Heart right ventricle (tissue), 16 donors: ENCODE results near the gene SCN4B. TPM values are rescaled to one million over a fixed set of nuclear protein-coding genes. Genes with fewer than 3 reads are reported as not detected.

Experiments
- ATAC-seq, 8 donors: fragments of 200-7000 bp; cut with Tn5 transposase; one replicate each; pipeline ENCODE4 v1.9.1; 2020; ENCODE audit warnings: mild to moderate bottlenecking in 8 of 8, moderate library complexity in 8 of 8, moderate number of reproducible peaks in 1 of 8
- DNase-seq, 2 donors: peaks; one replicate each; pipeline ENCODE4 v3.0.0-alpha.2; 2020
- H3K27ac ChIP-seq, 10 donors: fragments of 200-600 bp; sonication (generic) in 2 of 10; one replicate each; pipeline versions ENCODE4 v1.5.0 to v1.8.0; 2020 to 2022; ENCODE audit warnings: mild to moderate bottlenecking in 3 of 10
- H3K27me3 ChIP-seq, 7 donors: fragments of 200-600 bp; one replicate each; pipeline ENCODE4 v1.8.0; 2021 to 2022; ENCODE audit warnings: mild to moderate bottlenecking in 2 of 7
- H3K36me3 ChIP-seq, 9 donors: fragments of 200-600 bp; sonication (generic) in 1 of 9; one replicate each; pipeline versions ENCODE4 v1.5.0 to v1.8.0; 2020 to 2022; ENCODE audit warnings: mild to moderate bottlenecking in 2 of 9
- H3K4me1 ChIP-seq, 9 donors: fragments of 200-600 bp; sonication (generic) in 1 of 9; one replicate each; pipeline versions ENCODE4 v1.5.0 to v1.8.0; 2020 to 2022; ENCODE audit warnings: mild to moderate bottlenecking in 4 of 9
- H3K4me3 ChIP-seq, 10 donors: fragments of 200-600 bp; sonication (generic) in 2 of 10; one replicate each; pipeline versions ENCODE4 v1.5.0 to v1.8.0; 2020 to 2022; ENCODE audit warnings: mild to moderate bottlenecking in 7 of 10, moderate library complexity in 2 of 10
- H3K9me3 ChIP-seq, 11 donors: fragments of 200-600 bp in 10 of 11; sonication (generic) in 2 of 11; one replicate each; pipeline versions ENCODE4 v1.5.0 to v1.8.0; 2013 to 2022; ENCODE audit warnings: mild to moderate bottlenecking in 2 of 11, control low read depth in 1 of 11, moderate library complexity in 1 of 11
- WGBS, 2 donors: extraction: QIAGEN DNeasy Blood & Tissue Kit; methylation state at CpG; one replicate each; pipeline ENCODE4 v1.1.7; 2013; ENCODE audit warnings: inconsistent platforms in 1 of 2; 5-methylcytosine and 5-hydroxymethylcytosine counted together
- intact Hi-C, 10 donors: fragments of 100-400 bp; cut with DNase I; formaldehyde crosslinking; loops; one replicate each; pipeline versions ENCODE4 v1.11.1 to v1.14.2; 2022
- polyA plus RNA-seq, 2 donors: library from polyadenylated mRNA; stranded (reverse); fragments of 200-250 nt; gene quantifications; one replicate each; pipeline ENCODE4 v1.2.3, GENCODE V29; 2013
- total RNA-seq, 10 donors: library from RNA; stranded (reverse); fragmentation: NEBNext Ultra II Directional in 3 of 10; extraction: Animal tissue kit (Norgen Biotek cat#: 25700) in 3 of 10; gene quantifications; one replicate each; pipeline versions ENCODE4 v1.2.1 to v1.2.4, GENCODE V29; 2021 to 2023
- TF ChIP-seq, protein P1 (sequence below), 9 donors: fragments of 200-600 bp; sonication (generic) in 2 of 9; IDR thresholded peaks; one replicate each; pipeline versions ENCODE4 v1.5.0 to v1.8.0; 2021 to 2022; ENCODE audit warnings: antibody characterized with exemption in 9 of 9, mild to moderate bottlenecking in 5 of 9, moderate library complexity in 1 of 9
- donor health status: Arrhythmogenic right ventricular cardiomyopathy.
- donor health status: ischemic (EF 13 %, LVEDD 7.1; RV severe dilation, severe dysfunction).
- donor health status: healthy with polysubstance abuse.
- donor health status: DM: no; HTN: yes; CAD: no.
- donor health status: DM: no; HTN: no; CAD: no.
- donor health status: ischemic (EF 25% LVEDD 6.9; RV normal size, moderate dysfunction).
- donor health status: ischemic (EF 25% LVEDD 5.7; RV mildly dilated, moderate dysfunction).
- donor health status: healthy.
- donor health status: DM: yes; HTN: yes; CAD: no.
- donor health status: Ischemic cardiomyopathy.
- donor health status: ischemic (EF 35%, LVEDD 5.7; RV mildly dilated, moderate dysfunction).
- donor health status: nonischemic (EF 11% LVEDD 7.7; RV severe dilation, severe dysfunction).
- donor health status: DM: yes; HTN: yes; CAD: no.
- donor health status: PGD.
- donor health status: ischemic (EF 29% LVEDD 5.4; RV normal size, mild dysfunction).
- donor health status: nonischemic (EF 23%, LVEDD 6.1; RV moderate dilation, normal function).

The SCN4B gene
- total and polyA plus RNA-seq, 12 donors = 5.4 to 17.5 (median 9.2) TPM

DNA sequence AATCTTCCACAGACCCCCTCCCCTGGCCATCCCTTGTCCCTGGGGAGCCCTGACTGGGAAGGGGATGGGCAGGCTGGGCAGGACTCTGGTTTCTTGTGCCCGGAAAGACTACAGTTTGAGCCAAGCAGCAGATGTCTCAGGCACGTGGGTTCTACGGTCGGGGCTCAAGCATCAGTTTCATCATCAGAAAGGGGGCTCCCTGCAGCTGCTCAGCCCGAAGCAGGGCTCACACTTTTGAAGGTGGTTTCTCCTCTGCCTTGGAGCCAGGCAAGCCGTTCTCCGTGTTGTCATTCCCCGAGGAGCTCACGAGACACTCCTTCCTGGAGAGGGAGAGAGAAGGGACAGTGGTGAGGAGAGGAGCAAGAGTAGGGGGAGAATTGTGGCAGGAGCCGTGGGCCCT, 15.8 kb downstream of the SCN4B start:
- ATAC-seq = no peak
- H3K27ac ChIP-seq = no peak overlapping the region
- H3K9me3 ChIP-seq = no peaks in the 10 kb centered on the region
- WGBS, 2 donors = 74 to 77% methylated on average over 10 of the region's 10 CpGs
- TF ChIP-seq, protein P1, sequence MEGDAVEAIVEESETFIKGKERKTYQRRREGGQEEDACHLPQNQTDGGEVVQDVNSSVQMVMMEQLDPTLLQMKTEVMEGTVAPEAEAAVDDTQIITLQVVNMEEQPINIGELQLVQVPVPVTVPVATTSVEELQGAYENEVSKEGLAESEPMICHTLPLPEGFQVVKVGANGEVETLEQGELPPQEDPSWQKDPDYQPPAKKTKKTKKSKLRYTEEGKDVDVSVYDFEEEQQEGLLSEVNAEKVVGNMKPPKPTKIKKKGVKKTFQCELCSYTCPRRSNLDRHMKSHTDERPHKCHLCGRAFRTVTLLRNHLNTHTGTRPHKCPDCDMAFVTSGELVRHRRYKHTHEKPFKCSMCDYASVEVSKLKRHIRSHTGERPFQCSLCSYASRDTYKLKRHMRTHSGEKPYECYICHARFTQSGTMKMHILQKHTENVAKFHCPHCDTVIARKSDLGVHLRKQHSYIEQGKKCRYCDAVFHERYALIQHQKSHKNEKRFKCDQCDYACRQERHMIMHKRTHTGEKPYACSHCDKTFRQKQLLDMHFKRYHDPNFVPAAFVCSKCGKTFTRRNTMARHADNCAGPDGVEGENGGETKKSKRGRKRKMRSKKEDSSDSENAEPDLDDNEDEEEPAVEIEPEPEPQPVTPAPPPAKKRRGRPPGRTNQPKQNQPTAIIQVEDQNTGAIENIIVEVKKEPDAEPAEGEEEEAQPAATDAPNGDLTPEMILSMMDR (IDR thresholded peaks at IDR 0.05) = no peak
- DNase-seq = no peak
- H3K27me3 ChIP-seq = peaks cover 0 to 1% (median 0%) of the 10 kb centered on the region in 7 donors
- no peak overlapping the region for H3K4me3 ChIP-seq
- intact Hi-C loops = no loop called here
- peaks cover 0 to 8% (median 0%) of the 10 kb centered on the region in 9 donors for H3K36me3 ChIP-seq
- no peaks in the 10 kb centered on the region for H3K4me1 ChIP-seq

DNA sequence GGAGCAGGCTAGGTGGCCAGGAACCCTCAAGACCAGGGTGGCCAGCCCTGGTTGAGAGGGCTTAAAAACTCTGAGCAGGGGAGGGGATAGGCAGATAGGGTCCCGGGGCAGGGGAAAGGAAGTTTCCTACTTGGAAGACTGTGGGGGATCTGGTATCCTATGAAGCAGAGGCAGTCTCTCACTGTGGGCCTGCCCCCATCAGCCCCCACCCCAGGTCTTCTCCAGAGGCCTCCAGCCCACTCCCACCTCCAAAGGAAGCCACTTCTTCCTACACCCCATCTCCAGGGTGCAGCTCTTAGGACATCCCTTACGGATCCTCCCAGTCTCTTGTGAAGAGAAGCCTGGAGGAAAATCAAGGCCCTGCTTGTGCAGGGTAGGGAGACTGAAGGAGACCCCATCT, 16.3 kb downstream of the SCN4B start:
- TF ChIP-seq, protein P1 (IDR thresholded peaks at IDR 0.05) = no peak
- H3K27me3 ChIP-seq = no peaks in the 10 kb centered on the region
- 77 to 83% methylated on average over 2 of the region's 2 CpGs for WGBS, 2 donors

DNA sequence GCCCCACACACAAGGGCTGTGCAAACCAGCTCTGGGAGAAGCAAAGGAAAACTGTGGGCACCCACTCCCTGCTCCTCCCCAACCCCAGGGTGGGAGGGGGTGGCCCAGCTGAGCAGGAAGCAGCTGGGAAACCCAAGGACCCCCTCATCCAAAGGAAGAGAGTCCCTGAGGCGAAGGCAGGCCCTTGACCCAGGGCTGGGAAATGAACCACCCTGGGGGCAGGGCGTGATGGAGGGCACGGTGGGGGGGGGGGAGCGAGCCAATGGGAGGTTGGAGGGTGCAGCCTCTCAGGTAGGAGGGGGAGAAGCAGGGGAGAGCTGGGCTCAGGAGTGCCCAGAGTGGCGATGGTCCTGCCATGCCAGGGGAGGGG, 16.8 kb downstream of the SCN4B start:
- Histone ChIP-seq H3K9me3 (no peaks in the 10 kb centered on the region), H3K27me3 (no peaks in the 10 kb centered on the region), H3K4me3 (no peak overlapping the region), H3K36me3 (peaks cover 0 to 8% (median 0%) of the 10 kb centered on the region in 9 donors), H3K27ac (no peak overlapping the region), H3K4me1 (peaks cover 0 to 4% (median 0%) of the 10 kb centered on the region in 9 donors)
- peak in 1 of 8 donors; percentile 7 for ATAC-seq
- 92% methylated on average over 3 to 5 of the region's 5 CpGs for WGBS, 2 donors
- TF ChIP-seq, protein P1 (IDR thresholded peaks at IDR 0.05) = no peak
- no peak for DNase-seq
- intact Hi-C loops = no loop called here

More for the DNA sequence above, 16.3 kb downstream of the SCN4B start:
- intact Hi-C loops = no loop called here
- Histone ChIP-seq H3K9me3 (no peaks in the 10 kb centered on the region), H3K4me1 (no peaks in the 10 kb centered on the region), H3K27ac (no peak overlapping the region), H3K4me3 (no peak overlapping the region), H3K36me3 (peaks cover 0 to 8% (median 0%) of the 10 kb centered on the region in 9 donors)
- ATAC-seq (peak in 1 of 8 donors; percentile 12), DNase-seq (no peak)

DNA sequence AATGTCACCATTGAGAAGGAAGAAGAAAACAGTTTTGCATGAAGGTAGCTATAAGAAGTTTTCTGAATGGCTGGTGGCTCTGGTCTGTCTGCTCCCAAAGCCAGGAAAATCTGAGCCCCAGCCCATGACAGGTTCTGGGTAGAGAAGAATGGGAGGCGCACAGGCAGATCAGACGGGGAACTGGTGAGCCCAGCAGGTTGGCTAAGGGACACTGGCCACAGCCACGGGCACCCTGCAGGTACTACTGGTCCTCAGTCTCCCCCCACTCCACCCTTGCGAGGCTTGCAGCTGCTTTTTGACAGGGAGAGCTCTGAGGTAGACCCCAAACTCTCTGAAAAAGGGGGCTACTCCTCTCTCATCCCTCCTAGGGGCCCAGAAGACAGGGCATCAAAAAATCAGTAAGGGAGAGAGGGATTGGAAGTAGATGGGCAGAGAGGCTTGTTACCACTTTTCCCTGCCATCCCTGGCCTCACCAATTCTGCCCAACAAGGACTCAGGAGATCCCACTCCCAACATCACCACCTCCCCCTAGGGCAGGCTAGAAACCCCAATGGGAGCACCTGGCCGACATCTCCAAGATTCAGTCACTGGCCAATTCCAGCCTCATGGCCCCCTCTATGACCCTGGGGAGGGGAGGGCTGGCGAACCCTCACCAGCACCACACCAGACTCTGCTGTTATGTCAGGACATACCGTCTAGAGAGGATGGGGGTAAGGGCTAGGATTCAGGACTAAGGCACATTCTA, 17.4 kb downstream of the SCN4B start:
- Histone ChIP-seq H3K9me3 (no peaks in the 10 kb centered on the region), H3K27ac (no peak overlapping the region), H3K4me3 (no peak overlapping the region), H3K36me3 (peaks cover 0 to 8% (median 0%) of the 10 kb centered on the region in 9 donors), H3K27me3 (no peaks in the 10 kb centered on the region), H3K4me1 (peaks cover 0 to 4% (median 0%) of the 10 kb centered on the region in 9 donors)
- WGBS, 2 donors = 81% methylated on average over 7 of the region's 7 CpGs
- TF ChIP-seq, protein P1 (IDR thresholded peaks at IDR 0.05) = no peak
- intact Hi-C loops = no loop called here
- no peak for DNase-seq
- no peak for ATAC-seq
